ES-I3 (cell line): ENCODE data around the gene KIAA1217.

Experiments
- H3K36me3 ChIP-seq: 2 replicates; pipeline ENCODE4 v1.6.1; 2013; ENCODE audit warnings: mild to moderate bottlenecking, low read length, control low read depth, moderate library complexity; ENCODE audit not compliant: insufficient read depth
- H3K4me1 ChIP-seq: 2 replicates; pipeline ENCODE4 v1.6.1; 2013; ENCODE audit warnings: mild to moderate bottlenecking, control low read depth, low read length; ENCODE audit not compliant: insufficient read depth
- H3K9ac ChIP-seq: 2 replicates; pipeline ENCODE4 v1.6.1; 2013; ENCODE audit warnings: low read depth, mild to moderate bottlenecking, low read length, moderate library complexity
- H3K9me3 ChIP-seq: 2 replicates; pipeline ENCODE4 v1.6.1; 2013; ENCODE audit warnings: mild to moderate bottlenecking, low read length, moderate library complexity; ENCODE audit not compliant: control insufficient read depth, insufficient read depth

Gene KIAA1217

DNA sequence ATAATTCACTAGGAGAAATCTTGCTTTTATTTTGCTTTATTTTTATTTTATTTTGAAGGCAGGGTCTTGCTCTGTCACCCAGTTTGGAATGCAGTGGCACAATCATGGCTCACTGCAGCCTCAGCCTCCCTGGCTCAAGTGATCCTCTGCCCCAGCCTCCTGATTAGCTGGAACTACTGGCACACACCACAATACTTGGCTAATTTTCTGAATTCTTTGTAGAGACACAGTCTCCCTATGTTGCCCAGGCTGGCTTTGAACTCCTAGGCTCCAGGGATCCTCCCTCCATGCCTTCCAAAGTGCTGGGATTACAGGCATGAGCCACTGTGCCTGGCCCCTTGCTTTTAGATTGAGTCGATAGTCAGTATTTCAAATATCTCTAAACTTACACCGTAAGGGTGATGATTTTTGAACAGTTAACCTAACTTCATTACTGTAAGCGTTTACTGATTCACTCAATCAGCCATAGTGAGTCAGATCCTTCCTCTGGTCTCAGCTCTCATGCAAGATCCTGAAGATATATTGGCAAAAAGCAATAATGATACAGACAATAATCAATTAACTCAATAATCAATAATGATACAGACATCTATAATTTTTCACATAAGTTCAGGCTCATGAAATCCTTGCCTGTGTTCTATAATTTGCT lies 239.5 kb downstream of the KIAA1217 start:
- no peaks in the 10 kb centered on the region for H3K9me3 ChIP-seq
- H3K9ac ChIP-seq: no peak overlapping the region
- peaks cover 6% of the 10 kb centered on the region; the same call in 1 of the 2 replicates for H3K4me1 ChIP-seq
- no peaks in the 10 kb centered on the region for H3K36me3 ChIP-seq

DNA sequence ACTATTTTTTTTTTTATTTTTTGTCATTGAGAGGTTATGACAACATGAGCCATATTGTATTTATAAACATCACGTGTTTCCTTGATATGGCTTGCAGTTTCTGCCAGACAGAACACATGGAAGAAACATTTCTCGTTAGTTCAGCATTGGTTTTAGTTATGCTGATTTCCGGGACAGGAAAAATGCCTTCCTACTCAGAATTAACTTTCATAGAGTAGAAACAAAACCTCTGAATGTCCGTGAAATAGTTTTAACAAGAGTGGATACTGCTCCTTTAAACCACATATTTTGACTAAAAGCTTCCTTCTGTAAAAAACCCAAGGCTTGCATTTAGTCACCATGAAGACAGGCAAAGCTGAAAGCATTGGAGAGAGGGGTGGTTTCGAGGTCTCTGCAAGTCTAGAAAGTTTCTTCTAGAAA lies 240.4 kb downstream of the KIAA1217 start:
- Histone ChIP-seq H3K9me3 (no peaks in the 10 kb centered on the region), H3K36me3 (no peaks in the 10 kb centered on the region), H3K9ac (no peak overlapping the region), H3K4me1 (peaks cover 6% of the 10 kb centered on the region; the same call in 1 of the 2 replicates)

DNA sequence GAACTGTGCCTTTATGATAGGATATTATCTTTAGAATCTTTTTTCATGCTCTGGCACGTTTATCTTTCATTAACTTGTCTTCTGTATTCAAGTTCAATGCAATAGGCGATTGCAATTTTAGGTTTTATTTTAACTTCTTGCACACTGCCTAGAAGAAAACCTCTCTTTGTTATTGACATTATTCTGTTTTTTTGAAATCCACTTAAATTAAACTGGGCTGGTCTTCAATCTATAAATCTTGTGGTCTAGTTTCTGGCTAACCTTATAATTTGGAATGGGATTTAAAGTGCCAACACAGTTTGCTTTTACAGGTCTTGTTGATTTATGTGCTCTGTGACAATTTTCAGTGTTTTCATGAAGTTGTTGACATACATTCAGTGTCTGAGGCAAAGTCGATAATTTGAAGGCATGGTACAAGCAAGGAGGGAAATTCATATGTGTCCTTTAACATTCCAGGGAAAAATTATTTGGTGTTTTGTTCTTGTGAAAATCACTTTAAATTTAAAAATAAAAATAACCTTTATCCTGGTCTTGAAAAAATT lies 240.9 kb downstream of the KIAA1217 start:
- Histone ChIP-seq H3K9ac (no peak overlapping the region), H3K36me3 (no peaks in the 10 kb centered on the region), H3K4me1 (peaks cover 10% of the 10 kb centered on the region; the same call in 1 of the 2 replicates), H3K9me3 (no peaks in the 10 kb centered on the region)

DNA sequence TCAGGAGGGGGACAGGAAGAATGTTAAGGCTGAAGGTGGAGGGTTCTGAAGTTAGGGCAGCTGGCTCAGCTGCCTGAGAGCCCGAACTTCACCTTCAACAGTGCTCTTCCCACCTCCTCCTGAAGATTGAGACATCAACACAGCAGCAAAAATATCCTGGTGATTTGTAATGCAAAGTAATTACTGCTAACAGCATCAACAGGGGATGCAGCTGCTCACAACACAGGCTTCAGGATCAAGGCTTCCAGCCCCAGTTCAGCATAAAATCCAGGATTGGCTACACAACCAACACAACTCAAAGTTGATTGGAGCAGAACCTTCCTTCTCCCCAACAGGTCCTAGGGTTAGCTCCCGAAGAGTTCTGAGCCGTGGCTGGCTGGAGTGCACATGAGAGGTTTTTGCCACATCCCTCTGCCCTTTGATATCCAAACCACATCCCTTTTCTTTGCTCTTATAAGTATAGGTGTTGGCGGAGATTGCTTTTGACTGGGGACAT lies 242.4 kb downstream of the KIAA1217 start:
- Histone ChIP-seq H3K36me3 (no peaks in the 10 kb centered on the region), H3K4me1 (peaks cover 10% of the 10 kb centered on the region; the same call in 1 of the 2 replicates), H3K9me3 (no peaks in the 10 kb centered on the region)

DNA sequence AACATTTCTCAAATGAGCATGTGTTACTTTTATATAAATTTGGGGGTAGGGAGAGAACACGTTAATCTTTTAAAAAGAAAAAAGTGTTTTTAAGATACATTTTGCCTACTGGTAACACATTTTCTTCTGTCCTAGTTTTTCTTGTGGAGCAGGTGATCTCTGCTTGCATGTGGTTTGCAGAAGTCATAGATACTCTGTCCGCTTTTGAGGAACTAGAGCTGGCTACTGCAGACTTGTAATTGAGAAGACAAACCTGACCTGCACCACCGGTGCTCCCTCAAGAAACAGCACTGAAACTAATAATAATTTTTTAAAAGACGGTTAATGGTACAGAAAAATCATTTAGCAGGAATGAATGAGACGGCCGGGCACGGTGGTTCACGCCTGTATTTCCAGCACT lies 243.1 kb downstream of the KIAA1217 start:
- Histone ChIP-seq H3K9ac (no peak overlapping the region), H3K9me3 (no peaks in the 10 kb centered on the region), H3K36me3 (no peaks in the 10 kb centered on the region), H3K4me1 (peaks cover 10% of the 10 kb centered on the region; the same call in 1 of the 2 replicates)

More for the DNA sequence above, 242.4 kb downstream of the KIAA1217 start:
- H3K9ac ChIP-seq: no peak overlapping the region

DNA sequence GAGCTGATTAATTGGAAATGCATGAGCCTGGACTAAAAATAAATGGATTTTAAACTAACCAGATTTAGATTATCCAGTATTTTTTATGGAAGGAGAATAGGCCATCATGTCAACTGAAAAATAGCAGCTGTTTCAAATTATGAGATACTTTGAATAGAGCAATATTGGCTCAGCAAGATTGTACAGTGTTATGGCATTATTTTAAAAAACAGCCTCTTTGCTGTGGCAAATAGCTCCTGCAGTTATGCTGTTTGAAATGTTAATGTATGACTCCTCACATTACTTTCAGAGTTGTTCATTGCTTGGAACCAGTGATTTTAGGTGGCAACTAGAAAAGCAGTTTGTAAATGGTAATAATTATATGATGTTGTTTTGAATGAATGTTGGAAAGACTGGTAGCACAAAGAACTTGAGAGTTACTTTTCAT lies 244.5 kb downstream of the KIAA1217 start:
- Histone ChIP-seq H3K9ac (no peak overlapping the region), H3K36me3 (no peaks in the 10 kb centered on the region), H3K9me3 (no peaks in the 10 kb centered on the region), H3K4me1 (peaks cover 10% of the 10 kb centered on the region; the same call in 1 of the 2 replicates)

DNA sequence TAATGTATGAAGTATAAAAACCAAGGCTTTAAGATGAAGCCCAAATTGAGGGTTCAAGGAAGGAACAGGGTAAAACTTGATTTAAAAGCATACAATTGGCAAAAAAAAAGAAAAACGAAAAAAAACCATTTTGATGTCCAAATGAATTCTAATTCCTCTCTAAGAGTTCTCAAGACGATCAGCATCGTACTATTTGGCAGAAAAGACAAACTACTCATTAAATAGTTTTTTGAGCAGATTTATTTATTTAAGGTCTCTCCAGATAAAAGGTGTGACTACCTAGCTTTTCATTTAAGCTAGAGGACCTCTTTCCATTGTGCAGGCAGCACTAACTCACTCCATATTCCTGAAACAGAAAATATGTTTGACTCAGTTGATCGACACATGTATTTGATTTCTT lies 245.0 kb downstream of the KIAA1217 start:
- Histone ChIP-seq H3K9ac (no peak overlapping the region), H3K4me1 (peaks cover 10% of the 10 kb centered on the region; the same call in 1 of the 2 replicates), H3K36me3 (no peaks in the 10 kb centered on the region), H3K9me3 (no peaks in the 10 kb centered on the region)

DNA sequence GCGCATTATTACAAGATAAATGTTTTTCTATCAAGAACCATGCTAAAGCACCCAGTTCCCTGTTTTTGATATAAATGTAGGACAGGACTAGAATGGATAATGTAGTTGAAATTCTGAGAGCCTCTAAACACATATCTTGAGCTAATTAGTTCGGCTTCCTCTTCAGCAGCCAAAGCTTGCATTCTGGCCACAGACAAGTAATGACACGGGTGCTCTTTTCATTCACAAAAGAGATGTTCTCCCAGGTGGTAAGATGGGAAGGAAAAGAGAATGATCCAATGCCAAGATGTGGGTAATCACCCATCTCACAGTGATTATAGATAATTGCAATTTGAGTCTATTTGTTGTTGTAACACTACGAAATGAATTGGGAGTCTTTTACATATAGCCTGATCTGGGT lies 246.5 kb downstream of the KIAA1217 start:
- H3K4me1 ChIP-seq: peaks cover 10% of the 10 kb centered on the region; the same call in 1 of the 2 replicates
- peaks cover 2% of the 10 kb centered on the region for H3K36me3 ChIP-seq
- H3K9ac ChIP-seq: no peak overlapping the region
- no peaks in the 10 kb centered on the region for H3K9me3 ChIP-seq

DNA sequence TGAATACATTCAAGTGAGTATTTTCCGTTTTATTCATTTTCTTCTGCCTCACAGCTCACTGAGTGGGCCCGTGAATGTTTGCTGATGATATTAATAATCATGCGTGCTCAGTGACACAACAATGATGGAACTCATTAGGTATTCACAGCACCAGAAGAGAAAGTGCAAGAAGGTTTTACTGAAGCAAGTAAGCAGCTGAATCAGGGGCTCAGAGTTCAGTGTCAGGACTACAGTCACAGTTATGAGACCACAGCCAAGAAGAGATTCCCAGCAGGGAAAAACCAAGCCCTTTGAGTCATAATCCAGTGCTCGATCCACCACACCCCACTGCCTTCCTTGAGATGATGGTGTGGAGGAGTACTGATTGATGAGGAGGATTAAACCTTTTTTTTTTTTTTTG lies 247.4 kb downstream of the KIAA1217 start:
- peaks cover 5% of the 10 kb centered on the region; the same call in 1 of the 2 replicates for H3K4me1 ChIP-seq
- peaks cover 4% of the 10 kb centered on the region for H3K36me3 ChIP-seq
- no peaks in the 10 kb centered on the region for H3K9me3 ChIP-seq
- H3K9ac ChIP-seq: no peak overlapping the region

DNA sequence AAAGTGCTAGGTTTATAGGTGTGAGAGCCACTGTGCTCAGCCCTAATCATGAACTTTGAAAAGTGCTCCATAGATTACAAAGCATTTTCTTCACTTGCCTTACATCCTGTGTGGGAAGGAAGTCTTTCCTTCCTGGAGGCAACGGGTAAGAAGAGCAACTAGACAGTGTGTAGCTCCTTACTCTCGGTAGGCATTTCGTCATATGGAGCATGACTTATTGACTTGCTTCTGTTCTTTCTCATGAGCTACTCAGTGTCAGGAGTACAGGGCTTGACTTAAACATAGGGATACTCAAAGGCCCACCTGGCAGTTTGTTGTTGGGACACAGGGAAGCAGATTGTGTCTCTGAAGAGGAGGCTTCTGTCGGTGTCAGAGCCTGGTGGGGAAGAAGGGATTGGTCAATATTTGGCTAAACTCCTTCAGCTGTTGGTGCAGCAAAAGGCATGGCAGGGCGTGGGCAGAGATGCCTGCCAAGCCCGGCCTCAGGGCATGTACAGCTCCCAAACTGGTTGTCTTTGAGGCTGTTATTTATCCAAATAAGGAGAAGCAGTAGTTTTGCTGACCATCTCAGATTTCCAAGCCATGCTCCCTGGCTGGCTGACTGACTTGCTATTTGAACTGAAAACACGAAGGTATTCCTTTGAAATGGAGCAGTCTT lies 248.9 kb downstream of the KIAA1217 start:
- H3K9ac ChIP-seq: no peak overlapping the region

DNA sequence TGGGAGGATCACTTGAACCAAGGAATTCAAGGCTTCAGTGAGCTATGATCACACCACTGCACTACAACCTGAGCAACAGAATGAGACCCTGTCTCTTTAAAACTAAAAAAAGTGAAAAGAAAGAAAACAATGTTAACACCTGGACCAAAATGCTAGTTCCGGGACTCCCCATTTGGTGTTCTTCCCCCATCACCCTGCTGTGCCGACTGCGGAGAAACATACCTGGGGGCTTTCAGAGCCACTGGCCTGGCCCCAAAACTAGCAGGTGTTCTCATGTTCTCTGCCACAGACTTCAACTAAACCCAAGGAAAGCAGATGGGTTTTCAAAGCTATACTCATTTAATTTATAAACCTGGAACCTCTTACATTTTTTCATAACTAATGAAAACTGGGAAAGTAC lies 250.9 kb downstream of the KIAA1217 start:
- Histone ChIP-seq H3K36me3 (peaks cover 4% of the 10 kb centered on the region), H3K9ac (no peak overlapping the region)

More for the DNA sequence above, 248.9 kb downstream of the KIAA1217 start:
- 0 out of 2 replicates have a peak, but pooled peaks cover 4% of the 10 kb centered on the region for H3K4me1 ChIP-seq
- peaks cover 4% of the 10 kb centered on the region for H3K36me3 ChIP-seq
- H3K9me3 ChIP-seq: no peaks in the 10 kb centered on the region

DNA sequence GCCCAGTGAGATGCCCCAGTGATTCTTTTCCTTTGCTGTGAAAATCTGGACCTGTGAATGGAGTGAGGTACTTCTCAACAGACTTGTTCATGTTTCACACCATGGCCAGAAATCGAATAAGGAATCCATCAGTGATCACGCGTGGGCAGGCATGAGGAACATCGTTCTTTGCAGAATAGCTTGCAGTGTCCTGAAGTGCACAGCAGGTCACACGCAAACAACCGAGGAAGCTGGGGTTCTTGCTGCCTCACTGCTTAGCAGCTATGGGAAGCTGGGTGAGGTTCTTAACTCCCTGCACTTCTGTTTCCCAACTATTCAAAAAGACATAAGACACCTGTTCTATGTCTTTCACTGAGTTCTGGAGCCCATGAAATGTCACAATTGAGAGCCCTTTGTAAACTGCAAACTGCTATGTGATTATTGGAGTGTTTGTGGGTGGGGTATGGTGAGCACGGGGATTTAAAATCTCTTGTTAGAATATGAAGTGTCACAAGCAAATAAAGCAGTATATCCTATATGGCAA lies 253.4 kb downstream of the KIAA1217 start:
- Histone ChIP-seq H3K9ac (no peak overlapping the region), H3K36me3 (peaks cover 4% of the 10 kb centered on the region), H3K4me1 (peaks cover 28% of the 10 kb centered on the region)

More for the DNA sequence above, 250.9 kb downstream of the KIAA1217 start:
- peaks cover 16% of the 10 kb centered on the region for H3K4me1 ChIP-seq
- H3K9me3 ChIP-seq: no peaks in the 10 kb centered on the region

DNA sequence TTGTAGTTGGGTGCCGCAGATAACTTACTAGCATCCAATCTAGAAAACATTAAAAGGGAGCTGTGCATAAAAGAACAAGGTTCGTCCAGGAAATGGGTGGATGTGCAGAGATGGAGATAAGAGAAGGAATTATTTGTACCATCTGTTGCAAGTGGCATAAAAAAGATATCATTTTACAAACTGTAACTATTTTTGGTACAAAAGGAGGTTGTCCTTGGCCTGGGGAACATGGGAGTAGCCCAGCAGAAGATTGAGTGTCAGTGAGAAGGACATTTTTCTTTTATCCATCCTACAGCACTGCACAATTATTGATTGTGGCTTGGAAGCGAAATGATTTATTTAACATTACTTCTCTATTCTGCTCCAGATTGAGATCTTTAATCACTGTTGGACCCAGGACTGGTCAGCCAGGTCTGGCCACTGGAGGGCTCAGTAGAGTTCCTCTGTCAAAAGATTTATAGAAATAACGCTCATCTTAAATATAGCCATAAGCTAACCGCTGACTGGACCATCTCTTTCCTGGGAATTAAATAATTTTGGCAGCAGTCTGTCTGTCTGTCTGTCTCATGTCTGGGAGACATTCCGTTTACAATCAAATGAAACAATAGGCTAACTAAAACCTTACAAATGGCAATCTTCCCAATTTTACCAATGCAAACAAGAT lies 254.1 kb downstream of the KIAA1217 start:
- no peak overlapping the region for H3K9ac ChIP-seq
- peaks cover 28% of the 10 kb centered on the region for H3K4me1 ChIP-seq
- peaks cover 4% of the 10 kb centered on the region for H3K36me3 ChIP-seq
- H3K9me3 ChIP-seq: no peaks in the 10 kb centered on the region

More for the DNA sequence above, 253.4 kb downstream of the KIAA1217 start:
- no peaks in the 10 kb centered on the region for H3K9me3 ChIP-seq
